Mesenchymal stem cell (in vitro differentiated cells and primary cell): ENCODE results near the gene POLR2E.

ENCODE experiments used
- DNase-seq: peaks from one replicate; pipeline ENCODE4 v3.0.0-alpha.2; 2013
- H2AFZ ChIP-seq: one replicate; pipeline ENCODE4 v1.6.1; 2013; ENCODE audit warnings: low read depth, mild to moderate bottlenecking, control low read depth, inconsistent platforms, low read length, moderate library complexity
- H2AK5ac ChIP-seq: 2 replicates; pipeline ENCODE4 v1.6.1; 2013; ENCODE audit warnings: low read length, moderate library complexity, mild to moderate bottlenecking, inconsistent platforms; ENCODE audit not compliant: severe bottlenecking
- H2BK120ac ChIP-seq: one replicate; pipeline ENCODE4 v1.6.1; 2013; ENCODE audit warnings: low read depth, mild to moderate bottlenecking, inconsistent platforms, low read length, moderate library complexity
- H2BK12ac ChIP-seq, 2 experiments: one replicate each; pipeline ENCODE4 v1.6.1; 2013; ENCODE audit warnings: inconsistent platforms in 2 of 2, low read length in 2 of 2, mild to moderate bottlenecking in 2 of 2, moderate library complexity in 2 of 2, control low read depth in 1 of 2
- H2BK15ac ChIP-seq: one replicate; pipeline ENCODE4 v1.6.1; 2013; ENCODE audit warnings: mild to moderate bottlenecking, low read depth, inconsistent platforms; ENCODE audit not compliant: poor library complexity, severe bottlenecking
- H2BK5ac ChIP-seq: 2 replicates; pipeline ENCODE4 v1.6.1; 2013; ENCODE audit warnings: low read depth, mild to moderate bottlenecking, low read length, control low read depth, inconsistent platforms; ENCODE audit not compliant: poor library complexity, severe bottlenecking
- H3K14ac ChIP-seq, 2 experiments: one replicate each; pipeline ENCODE4 v1.6.1; 2013; ENCODE audit warnings: inconsistent platforms in 2 of 2, low read length in 2 of 2, control low read depth in 1 of 2, mild to moderate bottlenecking in 1 of 2, moderate library complexity in 1 of 2
- H3K18ac ChIP-seq, 2 experiments: one replicate each; pipeline ENCODE4 v1.6.1; 2013; ENCODE audit warnings: inconsistent platforms in 2 of 2, low read length in 2 of 2, control low read depth in 1 of 2, low read depth in 1 of 2, mild to moderate bottlenecking in 1 of 2
- H3K23ac ChIP-seq, 2 experiments: one replicate each; pipeline ENCODE4 v1.6.1; 2013; ENCODE audit warnings: inconsistent platforms in 2 of 2, low read length in 2 of 2, mild to moderate bottlenecking in 2 of 2, moderate library complexity in 2 of 2, control low read depth in 1 of 2
- H3K27ac ChIP-seq: 2 replicates; pipeline ENCODE4 v1.5.1; 2013; ENCODE audit warnings: mild to moderate bottlenecking, moderate library complexity, low read length, control low read depth, inconsistent platforms; ENCODE audit not compliant: poor library complexity, severe bottlenecking
- H3K27me3 ChIP-seq, 2 experiments: 2 replicates each; pipeline versions ENCODE4 v1.6.1 to v1.7.0; 2013; ENCODE audit warnings: low read length in 2 of 2, mild to moderate bottlenecking in 2 of 2, moderate library complexity in 2 of 2, control low read depth in 1 of 2, inconsistent platforms in 1 of 2; ENCODE audit not compliant: control insufficient read depth in 1 of 2, insufficient read depth in 1 of 2
- H3K36me3 ChIP-seq, 2 experiments: 2 replicates each; pipeline versions ENCODE4 v1.6.1 to v1.7.0; 2013; ENCODE audit warnings: low read length in 2 of 2, control low read depth in 1 of 2, inconsistent platforms in 1 of 2, low read depth in 1 of 2, mild to moderate bottlenecking in 1 of 2; ENCODE audit not compliant: insufficient read depth in 2 of 2, control insufficient read depth in 1 of 2
- H3K4ac ChIP-seq, 2 experiments: one replicate each; pipeline ENCODE4 v1.6.1; 2013; ENCODE audit warnings: inconsistent platforms in 2 of 2, low read length in 2 of 2, mild to moderate bottlenecking in 2 of 2, moderate library complexity in 2 of 2, control low read depth in 1 of 2, low read depth in 1 of 2
- H3K4me1 ChIP-seq: 2 replicates; pipeline ENCODE4 v1.6.1; 2013; ENCODE audit warnings: low read depth, low read length, control low read depth; ENCODE audit not compliant: control insufficient read depth, insufficient read depth
- H3K4me2 ChIP-seq: 2 replicates; pipeline ENCODE4 v1.6.1; 2013; ENCODE audit warnings: low read length, mild to moderate bottlenecking, inconsistent platforms; ENCODE audit not compliant: poor library complexity, severe bottlenecking
- H3K4me3 ChIP-seq, 2 experiments: 2 replicates each; pipeline versions ENCODE4 v1.5.1 to v1.7.0; 2013; ENCODE audit warnings: low read length in 2 of 2, mild to moderate bottlenecking in 2 of 2, control low read depth in 1 of 2, low read depth in 1 of 2; ENCODE audit not compliant: insufficient read depth in 1 of 2
- H3K79me1 ChIP-seq: replicated peaks from 2 replicates; pipeline ENCODE4 v1.6.1; 2013; ENCODE audit warnings: mild to moderate bottlenecking, control low read depth, low read length, inconsistent platforms; ENCODE audit not compliant: poor library complexity, severe bottlenecking
- H3K9ac ChIP-seq: 2 replicates; pipeline ENCODE4 v1.7.0; 2013; ENCODE audit warnings: mild to moderate bottlenecking, low read length, moderate library complexity
- H3K9me3 ChIP-seq: 2 replicates; pipeline ENCODE4 v1.7.0; 2013; ENCODE audit warnings: mild to moderate bottlenecking, low read length; ENCODE audit not compliant: control insufficient read depth
- H4K8ac ChIP-seq: one replicate; pipeline ENCODE4 v1.6.1; 2013; ENCODE audit warnings: inconsistent platforms, mild to moderate bottlenecking, low read length, moderate library complexity
- H4K91ac ChIP-seq: one replicate; pipeline ENCODE4 v1.6.1; 2013; ENCODE audit warnings: mild to moderate bottlenecking, low read length, inconsistent platforms
- WGBS: methylation state at CpG from one replicate; pipeline ENCODE4 v1.1.7; 2013; ENCODE audit warnings: mixed read lengths; 5-methylcytosine and 5-hydroxymethylcytosine counted together

POLR2E gene

GRCh38 chr19:1063909-1064660 lies 31.1 kb downstream of the POLR2E start:
- Histone ChIP-seq H2BK120ac (no peak overlapping the region), H2BK12ac (no peak overlapping the region), H3K4me2 (no peak overlapping the region), H4K8ac (no peak overlapping the region), H3K4me3 (no peak overlapping the region), H3K14ac (no peak overlapping the region), H3K9ac (no peak overlapping the region), H3K23ac (no peak overlapping the region), H3K27me3 (peaks cover 23 to 47% of the 10 kb centered on the region in 2 experiments), H3K4ac (no peak overlapping the region), H2BK5ac (no peak overlapping the region), H3K4me1 (peaks cover 29% of the 10 kb centered on the region), H2AK5ac (no peak overlapping the region), H3K18ac (no peak overlapping the region), H3K36me3 (peaks cover 0 to 19% of the 10 kb centered on the region in 2 experiments), H2BK15ac (no peak overlapping the region), H3K79me1 (no peaks in the 10 kb centered on the region), H4K91ac (no peak overlapping the region), H3K9me3 (peaks cover 3% of the 10 kb centered on the region), H3K27ac (no peak overlapping the region), H2AFZ (no peak overlapping the region)
- 93% methylated on average over 36 of the region's 37 CpGs for WGBS
- no peak for DNase-seq

- Histone ChIP-seq H3K27me3 (peaks cover 16 to 39% of the 10 kb centered on the region in 2 experiments), H3K14ac (no peak overlapping the region), H3K4me2 (no peak overlapping the region), H2AFZ (no peak overlapping the region), H3K18ac (no peak overlapping the region), H3K36me3 (peaks cover 0 to 26% of the 10 kb centered on the region in 2 experiments), H3K4me1 (peaks cover 29% of the 10 kb centered on the region), H3K9me3 (peaks cover 10% of the 10 kb centered on the region), H3K79me1 (no peaks in the 10 kb centered on the region), H3K27ac (no peak overlapping the region), H2BK5ac (no peak overlapping the region), H4K8ac (no peak overlapping the region), H3K23ac (no peak overlapping the region), H4K91ac (no peak overlapping the region), H2BK120ac (no peak overlapping the region), H2BK15ac (no peak overlapping the region), H3K4me3 (no peak overlapping the region), H2AK5ac (no peak overlapping the region), H2BK12ac (no peak overlapping the region), H3K4ac (no peak overlapping the region), H3K9ac (no peak overlapping the region)
- WGBS = 95% methylated on average over 37 of the region's 37 CpGs
- DNase-seq = no peak
Measured at GRCh38 chr19:1063030-1063908, 31.9 kb downstream of the POLR2E start.

DNA sequence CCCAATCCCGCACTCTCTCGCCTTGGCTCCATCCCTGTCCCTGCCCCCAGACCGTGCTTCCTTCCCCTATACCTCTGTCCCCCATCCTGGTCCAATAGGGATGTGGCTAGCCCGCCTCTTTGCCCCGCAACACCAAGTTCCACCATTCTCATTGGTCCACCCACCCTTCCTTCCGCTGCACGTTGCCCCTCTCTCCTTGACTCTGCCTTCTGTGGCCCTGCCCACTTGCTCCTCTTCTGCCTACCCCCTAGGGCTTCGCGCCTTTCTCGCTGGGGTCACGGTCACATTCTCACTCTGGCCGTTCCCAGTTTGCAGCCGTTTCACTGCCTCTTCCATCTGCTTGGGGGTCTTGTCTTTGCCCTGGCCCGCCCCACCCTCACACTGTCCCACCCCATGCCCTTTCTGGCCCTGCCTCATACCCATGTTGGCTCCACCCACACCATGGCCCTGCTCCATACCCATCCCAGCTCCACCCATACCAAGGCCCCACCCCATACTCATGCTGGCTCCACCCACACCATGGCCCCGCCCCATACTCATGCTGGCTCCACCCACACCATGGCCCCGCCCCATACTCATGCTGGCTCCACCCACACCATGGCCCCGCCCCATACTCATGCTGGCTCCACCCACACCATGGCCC lies 32.7 kb downstream of the POLR2E start:
- Histone ChIP-seq H2AK5ac (no peak overlapping the region), H3K18ac (no peak overlapping the region), H3K4me1 (peaks cover 28% of the 10 kb centered on the region), H4K91ac (no peak overlapping the region), H4K8ac (no peak overlapping the region), H3K23ac (no peak overlapping the region), H2AFZ (no peak overlapping the region), H3K36me3 (peaks cover 0 to 31% of the 10 kb centered on the region in 2 experiments), H2BK15ac (no peak overlapping the region), H3K27me3 (peaks cover 9 to 33% of the 10 kb centered on the region in 2 experiments), H2BK120ac (no peak overlapping the region), H3K4me3 (no peak overlapping the region), H3K79me1 (no peaks in the 10 kb centered on the region), H2BK5ac (no peak overlapping the region), H3K9ac (no peak overlapping the region), H3K14ac (no peak overlapping the region), H2BK12ac (no peak overlapping the region), H3K4me2 (no peak overlapping the region), H3K4ac (no peak overlapping the region), H3K9me3 (peaks cover 18% of the 10 kb centered on the region), H3K27ac (no peak overlapping the region)
- 92% methylated on average over 16 of the region's 17 CpGs for WGBS
- no peak for DNase-seq

GRCh38 chr19:1061987-1062386 lies 33.2 kb downstream of the POLR2E start:
- Histone ChIP-seq H2AK5ac (no peak overlapping the region), H3K4ac (no peak overlapping the region)
- WGBS = 98% methylated on average over 20 of the region's 20 CpGs

More at GRCh38 chr19:1061987-1062386, 33.2 kb downstream of the POLR2E start:
- no peaks in the 10 kb centered on the region for H3K79me1 ChIP-seq
- no peak overlapping the region for H2AFZ ChIP-seq
- H2BK120ac ChIP-seq = no peak overlapping the region
- peaks cover 23% of the 10 kb centered on the region for H3K9me3 ChIP-seq
- no peak overlapping the region for H3K14ac ChIP-seq
- peaks cover 23% of the 10 kb centered on the region for H3K4me1 ChIP-seq
- no peak overlapping the region for H4K91ac ChIP-seq
- no peak overlapping the region for H3K4me2 ChIP-seq
- H3K23ac ChIP-seq = no peak overlapping the region
- no peak overlapping the region for H3K9ac ChIP-seq
- DNase-seq = no peak
- peaks cover 8 to 29% of the 10 kb centered on the region in 2 experiments for H3K27me3 ChIP-seq
- H3K27ac ChIP-seq = no peak overlapping the region
- H2BK15ac ChIP-seq = no peak overlapping the region
- H3K18ac ChIP-seq = no peak overlapping the region
- no peak overlapping the region for H3K4me3 ChIP-seq
- H2BK12ac ChIP-seq = no peak overlapping the region
- H2BK5ac ChIP-seq = no peak overlapping the region
- peaks cover 3 to 35% of the 10 kb centered on the region in 2 experiments for H3K36me3 ChIP-seq
- H4K8ac ChIP-seq = no peak overlapping the region
